Fibroblast of gingiva (primary cell): ENCODE results near the gene ASF1B.

Source experiments
- DNase-seq: peaks from one replicate; pipeline ENCODE4 v3.0.0-alpha.2; 2011; ENCODE audit warnings: low read depth

ASF1B gene

DNA sequence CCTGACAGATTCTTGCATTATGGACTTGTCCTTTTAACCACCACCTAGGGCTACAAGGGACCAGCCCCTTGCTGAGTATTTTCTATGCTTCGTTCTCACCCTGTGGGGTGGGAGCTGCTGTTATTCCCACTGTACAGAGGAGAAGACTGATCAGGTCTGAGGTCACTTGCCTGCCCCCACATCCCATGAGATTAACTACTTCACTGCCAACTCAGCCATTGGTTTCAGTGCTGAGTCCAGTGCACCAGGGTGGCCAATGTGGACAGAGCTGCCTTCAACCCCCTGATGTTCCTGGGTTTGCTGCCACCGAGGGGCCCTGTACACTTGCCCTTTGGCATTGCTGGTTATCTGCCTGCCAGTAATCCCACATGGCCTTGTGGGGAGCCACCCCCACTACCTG lies 25.7 kb downstream of the ASF1B start:
- no peak for DNase-seq

DNA sequence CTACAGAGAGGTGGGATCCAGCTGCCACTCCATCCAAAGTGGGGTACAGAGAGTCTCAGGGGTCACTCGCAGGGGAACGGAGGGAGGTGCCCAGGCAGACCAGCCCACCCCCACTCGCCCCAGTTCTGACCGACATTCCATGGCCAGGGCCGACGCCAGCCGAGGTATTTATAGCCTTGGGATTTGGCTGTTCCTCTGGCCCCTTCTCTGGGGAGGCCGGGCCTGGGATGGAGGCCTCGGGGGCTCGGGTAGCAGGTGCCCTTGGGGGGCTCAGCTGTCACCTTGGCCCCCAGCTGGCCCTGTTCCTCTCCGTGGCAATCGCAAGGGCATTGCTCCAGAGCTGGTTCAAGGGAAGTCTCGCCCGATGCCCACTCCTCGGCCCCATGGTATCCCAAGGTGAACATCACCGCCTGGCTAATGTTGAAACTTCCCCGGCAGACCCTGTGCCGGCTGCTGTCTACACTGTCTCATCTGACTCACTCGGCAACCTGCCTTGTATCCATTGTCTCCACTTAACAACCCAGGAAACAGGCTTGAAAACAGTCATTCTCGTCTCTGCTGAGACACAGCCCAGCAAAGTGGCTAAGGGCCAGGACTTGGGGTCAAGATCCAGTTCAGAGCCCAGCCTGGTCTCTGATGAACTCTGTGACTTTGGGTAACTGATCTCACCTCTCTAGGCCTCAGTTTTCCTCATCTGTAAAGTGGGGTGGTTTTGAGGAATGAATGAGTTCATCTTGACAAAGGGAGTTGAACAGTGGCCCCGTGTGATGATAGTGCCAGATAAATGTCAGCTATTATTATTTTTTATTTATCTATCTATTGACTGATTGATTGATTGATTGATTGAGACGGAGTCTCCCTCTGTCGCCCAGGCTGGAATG lies 28.6 kb downstream of the ASF1B start:
- DNase-seq, result no peak

DNA sequence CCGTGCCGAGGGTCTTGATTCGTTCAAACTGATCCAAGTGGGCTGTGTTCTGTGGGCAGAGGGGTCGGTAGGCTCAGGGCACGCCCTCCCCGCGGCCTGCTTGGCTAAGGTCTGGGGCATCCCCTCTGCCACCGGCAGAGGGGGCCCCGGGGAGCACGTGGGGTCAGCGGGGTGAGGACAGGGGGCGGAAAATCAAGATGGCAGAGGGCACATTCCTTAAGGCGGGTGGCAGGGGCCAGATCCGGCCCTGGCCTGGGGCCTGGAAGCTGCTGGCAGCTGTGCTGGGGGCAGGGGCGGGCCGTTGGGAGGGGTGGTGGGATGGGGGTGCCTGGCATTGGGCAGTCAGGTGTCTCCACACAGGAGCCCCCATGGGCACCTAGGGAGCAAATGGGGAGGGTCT lies 29.5 kb downstream of the ASF1B start:
- no peak for DNase-seq

DNA sequence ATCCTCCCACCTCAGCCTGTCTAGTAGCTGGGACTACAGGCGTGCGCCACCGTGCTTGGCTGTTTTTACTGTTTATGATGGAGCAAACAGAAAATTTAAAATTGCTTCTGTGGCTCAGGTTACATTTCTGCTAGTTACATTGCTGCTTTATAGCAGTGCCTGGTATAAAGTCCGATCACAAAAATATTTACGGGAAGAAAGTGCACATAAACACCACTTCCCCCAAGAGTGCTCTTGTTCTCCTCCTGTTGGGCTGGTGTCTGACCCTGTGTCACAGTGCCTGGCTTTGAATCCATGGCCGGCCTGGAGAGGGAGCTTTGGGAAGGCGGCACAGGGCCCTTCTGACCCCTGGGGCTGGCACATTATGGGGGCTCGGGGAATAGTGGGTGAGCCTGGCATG lies 30.7 kb downstream of the ASF1B start:
- no peak for DNase-seq

DNA sequence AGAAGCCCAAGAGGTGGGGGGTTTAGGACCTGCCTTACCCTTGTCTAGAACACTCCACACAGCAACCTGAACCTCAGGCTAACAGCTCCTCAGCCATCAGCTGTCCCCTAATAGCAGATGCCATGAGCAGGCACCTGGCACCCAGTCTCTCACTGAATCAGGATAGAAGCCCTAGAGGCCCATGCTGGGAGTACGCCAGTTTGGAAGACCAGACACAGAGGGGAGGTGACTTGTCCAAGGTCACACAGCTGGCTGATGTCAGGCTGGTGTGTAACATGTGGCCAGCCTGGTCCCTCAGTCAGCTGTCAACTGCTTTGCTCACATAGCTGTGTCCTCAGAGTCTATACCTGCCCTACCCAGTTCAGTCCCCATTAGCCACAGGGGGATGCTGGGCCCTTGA lies 33.1 kb downstream of the ASF1B start:
- no peak for DNase-seq

DNA sequence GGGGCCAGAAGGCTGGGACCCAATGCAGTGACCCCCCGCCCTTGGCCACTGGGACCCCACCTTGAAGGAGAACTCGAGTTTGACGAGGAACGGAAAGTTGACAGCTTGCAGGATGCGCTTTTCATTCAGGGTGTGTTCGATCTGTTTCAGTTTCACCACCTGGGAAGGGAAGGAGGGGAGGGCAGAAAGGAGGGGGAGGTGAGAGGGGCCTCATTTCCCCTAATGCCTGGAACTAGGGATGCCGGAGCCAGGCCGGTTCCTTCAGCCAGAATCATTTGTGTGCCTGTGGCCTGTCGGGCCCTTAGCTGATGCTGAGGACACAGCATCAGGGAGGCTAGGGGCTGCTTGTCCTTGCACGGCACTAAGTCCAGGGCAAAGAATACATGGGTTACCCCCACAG lies 33.6 kb downstream of the ASF1B start:
- DNase-seq, result no peak

DNA sequence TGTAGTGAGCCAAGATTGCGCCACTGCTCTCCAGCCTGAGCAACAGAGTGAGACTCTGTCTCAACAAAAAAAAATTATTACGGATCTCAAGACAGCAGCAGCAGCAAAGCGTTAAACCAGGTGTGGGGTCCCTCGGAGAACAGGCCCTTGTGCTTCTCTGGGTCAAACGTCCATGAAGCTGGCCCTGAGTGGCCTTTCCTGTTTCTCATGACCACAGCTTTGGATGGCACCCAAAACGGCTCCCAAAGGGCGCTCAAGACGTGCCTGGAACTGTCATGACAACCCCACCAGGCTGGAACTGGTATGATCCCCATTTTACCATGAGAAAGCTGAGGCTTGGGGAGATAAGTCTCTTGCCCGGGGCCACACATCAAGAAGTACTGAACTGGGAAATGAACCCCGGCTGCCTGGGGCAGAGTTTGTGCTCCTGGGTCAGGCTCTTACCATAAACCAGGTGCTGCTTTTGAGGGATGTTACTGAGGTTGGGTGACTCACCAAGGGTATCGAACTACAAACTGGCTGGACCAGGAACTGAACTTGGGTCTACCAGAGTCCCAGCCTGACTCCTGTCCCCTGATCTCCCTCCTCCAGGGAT lies 34.2 kb downstream of the ASF1B start:
- DNase-seq, result no peak

DNA sequence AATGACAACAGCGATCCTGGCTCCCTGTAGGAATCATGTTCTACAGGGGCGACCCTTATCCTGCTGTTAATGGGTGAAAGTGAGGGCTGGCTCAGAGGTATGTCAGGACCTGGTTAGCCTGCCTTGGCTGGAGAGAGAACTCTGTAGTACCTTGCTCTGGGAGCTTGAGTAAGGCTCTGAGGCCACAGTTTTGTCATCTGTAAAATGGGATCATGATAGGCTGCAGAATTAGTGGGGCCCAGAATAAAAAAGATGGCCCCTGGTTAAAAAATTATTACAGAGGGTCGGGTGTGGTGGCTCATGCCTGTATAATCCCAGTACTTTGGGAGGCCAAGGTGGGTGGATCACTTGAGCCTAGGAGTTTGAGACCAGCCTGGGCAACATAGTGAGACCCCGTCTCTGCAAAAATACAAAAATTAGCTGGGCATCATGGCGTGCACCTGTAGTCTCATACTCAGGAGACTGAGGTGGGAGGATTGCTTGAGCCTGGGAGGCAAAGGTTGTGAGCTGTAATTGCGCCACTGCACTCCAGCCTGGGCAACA lies 35.3 kb downstream of the ASF1B start:
- no peak for DNase-seq

DNA sequence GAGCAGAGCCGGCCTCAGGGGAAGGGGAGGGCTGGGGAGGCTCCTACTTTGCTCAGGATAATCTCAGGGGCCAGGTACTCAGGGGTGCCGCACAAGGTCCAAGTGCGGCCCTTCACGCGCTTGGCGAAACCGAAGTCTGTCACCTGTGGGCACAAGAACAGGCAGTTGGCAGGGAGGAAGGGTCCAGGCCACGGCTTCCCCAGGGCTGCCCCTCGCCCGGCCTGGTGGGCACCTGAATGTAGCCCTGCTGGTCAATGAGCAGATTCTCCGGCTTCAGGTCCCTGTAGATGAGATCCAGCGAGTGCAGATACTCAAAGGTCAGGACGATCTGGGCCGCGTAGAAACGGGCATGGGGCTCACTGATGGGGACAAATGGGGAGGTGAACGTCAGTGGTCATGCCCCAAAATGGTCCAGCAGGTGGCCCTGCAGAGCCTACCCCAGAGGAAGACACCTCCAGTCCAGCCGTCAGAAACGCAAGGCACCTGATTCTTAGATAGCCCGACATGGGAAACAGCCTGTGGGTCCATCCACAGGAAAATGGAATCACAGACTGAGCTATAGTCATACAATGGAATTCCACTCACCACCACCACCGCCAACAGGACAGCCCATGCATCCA lies 38.7 kb downstream of the ASF1B start:
- DNase-seq, result no peak

DNA sequence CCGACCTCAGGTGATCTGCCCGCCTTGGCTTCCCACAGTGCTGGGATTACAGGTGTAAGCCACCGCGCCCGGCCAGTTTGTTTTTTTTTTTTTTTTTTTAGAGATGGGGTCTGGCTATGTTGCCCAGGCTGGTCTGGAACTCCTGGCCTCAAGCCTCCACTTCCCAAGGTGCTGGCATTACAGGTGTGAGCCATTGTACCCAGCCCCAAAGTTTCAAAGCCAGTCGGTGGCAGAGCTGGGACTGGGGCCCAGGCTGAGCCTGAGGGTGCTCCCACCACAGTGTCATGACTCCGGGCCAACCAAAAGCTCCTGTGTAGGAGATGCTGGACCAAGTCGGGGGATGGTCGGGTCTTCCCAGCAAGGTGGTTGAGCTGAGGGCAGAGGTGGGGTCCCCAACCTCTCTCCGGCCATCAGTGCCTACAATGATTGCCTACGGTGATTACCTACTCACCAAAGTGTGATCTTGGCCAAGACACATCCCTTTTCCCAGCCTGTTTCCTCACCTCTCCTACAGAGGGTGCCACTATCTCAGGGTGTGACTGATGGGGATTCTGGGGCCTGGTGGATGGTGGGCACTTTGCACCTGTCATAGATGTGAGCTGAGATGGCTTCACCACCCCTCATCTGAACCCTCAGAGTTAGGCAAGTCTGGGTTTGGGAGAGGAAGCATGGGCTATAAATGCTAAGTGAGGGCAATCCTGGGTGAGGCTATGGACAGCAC lies 40.0 kb downstream of the ASF1B start:
- DNase-seq, result no peak

DNA sequence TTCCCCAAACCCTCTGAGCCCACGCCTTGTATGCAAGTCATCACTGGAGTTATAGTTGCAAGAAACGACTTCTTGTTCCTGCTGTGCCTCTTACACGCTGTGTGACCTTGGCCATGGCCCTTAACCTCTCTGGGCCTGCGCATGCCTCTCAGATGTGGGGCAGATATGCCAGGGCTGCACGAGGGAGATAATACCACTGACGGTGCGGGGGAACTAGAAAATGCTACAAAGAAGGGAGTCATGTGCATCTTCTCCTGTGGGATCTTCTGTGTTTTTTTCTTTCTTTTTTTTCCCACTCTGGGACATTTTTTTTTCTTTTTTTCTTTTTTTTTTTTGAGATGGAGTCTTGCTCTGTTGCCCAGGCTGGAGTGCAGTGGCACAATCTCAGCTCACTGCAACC lies 41.5 kb downstream of the ASF1B start:
- DNase-seq, result no peak

DNA sequence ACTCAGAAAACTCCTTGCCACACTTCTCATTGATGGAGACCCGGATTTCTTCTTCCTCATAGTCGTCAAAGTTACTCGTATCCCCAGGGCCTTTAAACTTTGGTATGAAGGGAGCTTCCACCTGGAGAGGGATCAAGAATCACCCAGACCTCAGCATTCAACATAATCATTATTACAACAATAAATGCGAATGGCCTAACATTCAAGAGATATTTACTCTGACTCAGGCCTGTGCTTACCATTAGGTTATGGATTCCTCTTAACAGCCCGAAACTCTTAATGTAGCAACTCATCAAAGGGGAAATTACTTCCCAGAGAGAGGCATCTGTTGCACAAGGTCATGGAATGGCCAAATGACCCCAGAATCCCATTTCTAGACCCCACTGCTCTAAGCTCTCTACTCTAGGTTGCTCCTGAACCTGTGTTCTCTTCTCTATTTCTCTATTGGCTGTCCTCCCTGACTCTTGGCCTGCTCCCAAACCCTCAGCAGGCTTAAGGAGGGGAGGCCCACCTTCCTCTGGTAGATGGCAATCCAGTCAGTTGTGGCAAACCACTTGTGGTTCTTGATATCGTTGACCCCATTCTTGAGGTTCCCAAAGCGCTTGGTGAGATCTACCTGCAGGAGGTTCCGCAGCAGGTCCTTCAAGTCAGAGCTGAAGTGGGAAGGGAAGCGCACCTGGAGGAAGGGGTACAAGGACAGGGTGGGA lies 43.1 kb downstream of the ASF1B start:
- DNase-seq, result no peak

DNA sequence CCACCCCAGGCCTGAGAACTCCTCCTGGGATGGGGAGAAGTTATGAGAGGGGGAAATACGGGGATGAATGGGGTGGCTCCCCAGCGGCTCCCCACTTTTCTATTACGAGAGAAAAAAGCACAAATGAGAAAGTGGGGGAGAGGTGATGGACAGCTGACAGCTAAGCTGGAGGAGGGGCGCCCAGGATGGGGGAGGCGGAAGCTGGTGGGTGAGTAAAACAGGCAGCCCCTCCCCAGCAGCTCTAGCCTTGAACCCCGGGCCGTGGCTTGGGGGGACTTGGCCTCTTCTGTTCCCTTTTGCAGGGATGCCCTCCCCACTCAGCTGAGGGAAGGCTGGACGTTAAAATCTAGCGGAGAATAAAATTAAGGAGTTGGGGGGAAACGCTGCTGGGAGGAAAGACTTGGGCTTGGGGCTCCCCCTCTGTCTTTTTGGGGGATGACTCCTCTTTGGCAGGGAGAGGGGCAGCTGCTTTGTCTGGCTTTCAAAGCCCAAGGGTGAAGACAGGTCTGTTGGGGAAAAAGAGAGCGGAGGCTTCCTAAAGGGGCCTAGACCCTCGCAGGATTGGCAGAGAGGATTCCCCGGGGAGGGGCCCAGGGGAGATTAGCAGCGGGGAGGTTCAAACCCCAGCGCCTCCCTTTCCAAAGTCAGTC lies 44.5 kb downstream of the ASF1B start:
- DNase-seq, result no peak

DNA sequence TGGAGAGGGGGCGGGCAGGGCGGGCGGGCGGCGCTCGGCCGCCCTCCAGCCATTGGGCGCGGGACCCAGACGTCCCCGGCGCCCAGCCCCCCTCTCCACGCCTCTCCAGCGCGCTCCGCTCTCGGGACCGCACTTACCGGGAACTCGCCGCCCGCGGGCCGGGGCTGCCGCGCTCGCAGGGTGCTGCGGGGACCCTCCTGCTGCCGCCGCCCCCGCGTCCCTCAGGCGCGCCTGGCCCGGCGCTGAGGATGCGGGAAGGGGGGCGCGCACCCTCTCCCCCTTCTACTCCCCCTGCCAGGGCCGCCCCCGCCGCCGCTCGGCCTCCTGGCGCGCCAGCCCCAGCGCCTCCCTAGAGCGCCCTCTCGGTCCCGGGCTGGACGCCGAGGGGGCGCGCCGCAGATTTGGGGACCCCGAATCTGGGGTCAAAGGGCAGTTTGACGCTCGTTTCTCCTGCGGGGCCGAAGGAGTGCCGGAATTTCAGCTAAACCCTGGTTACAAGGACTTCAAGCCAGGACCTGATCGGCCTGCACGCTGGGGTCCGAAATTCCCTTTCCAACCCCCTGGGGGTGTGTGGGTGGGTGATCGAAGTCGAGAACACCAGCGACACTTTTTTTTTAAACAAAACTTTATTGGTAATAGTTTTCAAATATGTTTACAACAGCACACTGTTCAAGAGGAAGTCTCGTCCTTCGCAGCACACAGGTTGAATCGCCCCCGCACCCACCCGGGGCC lies 45.1 kb downstream of the ASF1B start:
- DNase-seq, result peak; percentile 52

DNA sequence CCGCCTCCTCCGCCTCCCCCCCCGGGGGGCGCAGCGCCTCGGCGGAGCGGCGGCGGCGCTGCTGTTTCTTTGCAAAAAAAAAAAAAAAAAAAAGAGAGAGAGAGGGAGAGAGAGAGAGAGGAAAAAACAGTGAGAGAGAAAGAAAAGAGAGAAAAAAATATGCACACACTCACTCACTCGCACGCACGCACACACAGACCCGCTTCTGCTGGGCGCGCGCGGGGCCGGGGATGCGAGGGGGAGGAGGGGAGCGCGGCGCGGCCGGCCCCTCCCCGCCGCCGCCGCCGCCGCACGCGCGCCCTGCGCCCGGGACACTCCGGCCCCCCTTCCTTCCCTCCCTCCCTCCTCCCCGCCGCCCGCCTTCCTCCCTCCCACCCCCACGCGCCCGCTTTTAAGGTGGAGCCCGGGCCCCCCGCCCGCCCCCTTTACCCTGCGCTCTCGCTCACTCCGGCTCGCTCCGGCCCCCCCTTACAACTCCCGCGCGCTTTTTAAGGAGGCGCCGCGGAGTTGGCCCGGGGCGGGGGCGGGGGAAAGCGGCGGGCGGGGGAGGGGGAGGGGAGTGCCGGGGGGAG lies 45.8 kb downstream of the ASF1B start, which contains the start of gene SAMD1:
SAMD1 (minus strand) TSS at position 243 of the 572 bp plus-strand sequence.
- DNase-seq, result peak; percentile 95

DNA sequence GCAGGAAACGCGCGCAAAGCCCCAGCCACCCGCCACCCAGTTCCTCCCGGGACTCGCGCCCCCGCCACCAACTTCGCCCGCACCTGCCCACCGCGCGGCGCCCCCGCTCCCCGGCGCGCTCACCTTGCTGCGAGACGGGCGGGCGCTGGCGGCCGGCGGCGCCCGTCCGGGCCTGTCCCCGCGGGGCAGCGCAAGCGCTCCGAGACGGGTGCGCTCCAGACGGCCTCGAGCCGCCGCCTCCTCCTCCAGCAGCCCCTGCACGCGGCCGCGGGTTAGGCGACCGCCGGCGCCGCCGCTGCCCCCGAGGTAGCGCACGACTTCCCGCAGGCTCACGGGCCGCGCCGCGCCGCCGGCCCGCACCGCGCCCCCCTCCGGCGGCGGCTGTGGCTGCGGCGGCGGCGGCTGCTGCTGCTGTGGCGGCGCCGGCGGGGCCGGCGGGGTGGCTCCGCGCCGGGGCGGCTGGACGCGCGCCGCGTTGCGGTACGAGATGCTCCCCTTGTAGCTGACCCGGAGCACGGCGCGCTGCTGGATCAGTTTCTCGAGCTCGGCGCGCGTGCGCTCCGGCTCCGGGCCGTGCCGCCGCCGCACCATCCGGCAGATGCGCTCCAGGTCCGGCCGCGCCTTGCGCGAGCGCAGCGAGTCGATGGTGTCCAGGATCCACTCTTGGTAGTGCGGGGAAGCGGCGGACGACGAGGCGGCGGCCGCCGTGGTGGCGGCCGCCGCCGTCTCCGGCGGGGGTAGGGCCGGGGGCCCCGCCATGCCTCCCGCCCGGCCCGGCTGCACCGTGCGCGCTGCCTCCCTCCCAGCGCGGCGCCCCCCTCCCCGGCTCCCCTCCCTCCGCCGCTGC lies 46.5 kb downstream of the ASF1B start:
- DNase-seq, result peak; percentile 73

DNA sequence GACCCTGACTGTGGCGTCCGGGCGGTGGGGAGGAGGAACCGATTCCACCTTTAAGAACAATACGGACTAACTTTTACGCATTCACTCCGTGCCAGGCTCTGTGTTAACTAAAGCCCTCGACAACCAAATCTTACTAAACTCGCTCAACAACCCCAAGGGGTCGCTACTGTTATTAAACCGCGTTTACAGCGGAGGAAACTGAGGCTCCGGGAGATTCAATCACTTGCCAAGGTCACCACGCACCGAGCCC lies 47.1 kb downstream of the ASF1B start:
- no peak for DNase-seq

DNA sequence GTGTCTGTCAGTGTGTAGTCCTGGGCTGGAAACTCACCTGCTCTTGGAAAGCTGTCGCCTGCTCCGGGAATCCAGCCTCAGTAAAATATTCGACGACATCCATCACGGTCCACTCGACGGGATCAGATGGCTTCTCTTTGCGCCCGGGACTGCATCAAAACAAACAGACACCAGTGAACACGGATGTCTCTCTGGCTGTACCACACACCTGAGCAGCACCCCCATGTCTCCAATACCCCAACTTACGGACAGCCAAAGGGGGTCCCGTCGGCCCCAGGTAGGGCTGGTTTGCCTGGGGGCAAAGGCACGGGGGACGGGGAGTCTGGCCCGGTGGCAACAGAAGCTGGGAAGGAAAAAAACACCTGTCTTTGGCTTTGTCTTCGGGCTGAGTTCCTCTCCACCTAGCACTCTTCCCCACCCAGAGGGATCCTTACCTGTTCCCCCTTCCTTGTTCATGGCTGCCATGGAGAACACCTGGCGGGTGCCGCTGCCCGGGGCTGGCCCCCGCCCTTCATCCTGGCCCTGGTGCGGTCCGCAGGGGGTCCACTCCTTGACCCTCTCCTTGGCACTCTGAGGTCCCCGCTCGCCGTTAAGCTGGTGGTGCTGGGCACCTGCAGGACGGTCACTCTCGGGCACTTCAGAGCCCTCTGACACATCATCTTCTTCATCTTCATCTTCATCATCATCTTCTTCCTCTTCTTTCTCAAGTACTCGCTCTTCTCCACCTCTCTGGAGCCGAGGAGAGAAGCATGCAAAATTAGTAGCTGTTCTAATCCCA lies 47.6 kb downstream of the ASF1B start:
- no peak for DNase-seq

DNA sequence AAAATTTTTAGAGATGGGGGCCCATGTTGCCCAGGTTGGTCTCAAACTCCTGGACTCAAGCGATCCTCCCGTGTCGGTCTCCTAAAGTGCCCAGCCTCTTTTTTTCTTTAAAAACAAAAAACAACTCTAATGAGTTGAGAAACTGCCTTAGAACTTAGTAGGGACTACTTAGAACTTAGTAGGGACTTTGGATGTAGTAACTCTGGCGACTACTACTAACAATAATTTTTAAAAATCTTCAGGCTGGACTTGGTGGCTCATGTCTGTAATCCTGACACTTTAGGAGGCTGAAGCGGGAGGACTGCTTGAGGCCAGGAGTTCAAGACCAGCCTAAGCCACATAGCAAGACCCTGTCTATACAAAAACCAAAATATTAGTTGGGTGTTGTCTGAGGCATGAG lies 50.3 kb downstream of the ASF1B start:
- DNase-seq, result no peak
